HPDE6-E6E7 (cell line): ENCODE measurements around the gene UBE2D4.
"Not testable (repeated sequence)": the region's sequence is repeated elsewhere in the genome, so short reads cannot be mapped to it uniquely, and the experiment has no call there.

Experiments
- DNase-seq: peaks from one replicate; pipeline ENCODE4 v3.0.0; 2011; ENCODE audit warnings: missing footprints; ENCODE audit errors: extremely low spot score

UBE2D4 gene

DNA sequence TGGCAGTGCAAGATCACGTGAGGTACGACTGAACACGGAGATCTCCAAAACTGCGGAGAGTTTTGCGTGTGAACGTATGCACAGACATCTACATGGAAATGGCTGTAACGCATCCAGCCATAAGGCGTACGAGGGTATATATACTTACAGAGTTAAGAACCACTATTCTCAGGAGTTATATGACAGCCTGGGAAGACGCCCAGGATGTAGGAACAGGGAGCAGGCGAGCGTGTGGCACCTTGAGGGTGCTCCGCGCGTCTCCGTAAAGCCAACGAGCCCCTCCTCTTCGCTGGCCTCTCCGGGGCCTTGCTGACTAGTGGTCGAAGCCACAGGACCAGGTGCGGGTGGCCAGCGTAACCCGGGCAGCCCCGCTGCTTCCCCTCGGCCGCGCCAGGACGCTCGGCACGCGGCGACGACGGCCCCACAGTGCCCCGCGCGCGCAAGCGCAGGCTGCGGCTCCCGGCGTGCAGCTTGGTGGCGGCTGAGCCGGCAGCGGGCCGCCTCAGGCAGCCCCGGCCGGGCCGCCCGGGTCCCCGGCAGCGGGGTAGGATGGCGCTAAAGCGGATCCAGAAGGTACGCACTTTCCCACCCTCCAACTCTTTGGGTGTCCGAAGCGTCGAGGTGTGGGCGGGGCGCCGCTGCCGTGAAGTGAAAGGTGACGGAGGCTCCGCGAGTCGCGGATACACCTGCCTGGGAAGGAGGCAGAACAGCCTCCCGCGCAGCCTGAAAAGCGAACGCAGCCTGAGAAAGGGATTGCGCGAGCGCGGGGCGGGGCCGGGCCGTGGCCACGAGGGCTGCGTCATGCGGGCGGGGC, at the start of gene UBE2D4:
UBE2D4 (plus strand) TSS at position 453 of the 814 bp plus-strand sequence; CDS start at position 550, 97 bp downstream.
- DNase-seq: peak; percentile 92

DNA sequence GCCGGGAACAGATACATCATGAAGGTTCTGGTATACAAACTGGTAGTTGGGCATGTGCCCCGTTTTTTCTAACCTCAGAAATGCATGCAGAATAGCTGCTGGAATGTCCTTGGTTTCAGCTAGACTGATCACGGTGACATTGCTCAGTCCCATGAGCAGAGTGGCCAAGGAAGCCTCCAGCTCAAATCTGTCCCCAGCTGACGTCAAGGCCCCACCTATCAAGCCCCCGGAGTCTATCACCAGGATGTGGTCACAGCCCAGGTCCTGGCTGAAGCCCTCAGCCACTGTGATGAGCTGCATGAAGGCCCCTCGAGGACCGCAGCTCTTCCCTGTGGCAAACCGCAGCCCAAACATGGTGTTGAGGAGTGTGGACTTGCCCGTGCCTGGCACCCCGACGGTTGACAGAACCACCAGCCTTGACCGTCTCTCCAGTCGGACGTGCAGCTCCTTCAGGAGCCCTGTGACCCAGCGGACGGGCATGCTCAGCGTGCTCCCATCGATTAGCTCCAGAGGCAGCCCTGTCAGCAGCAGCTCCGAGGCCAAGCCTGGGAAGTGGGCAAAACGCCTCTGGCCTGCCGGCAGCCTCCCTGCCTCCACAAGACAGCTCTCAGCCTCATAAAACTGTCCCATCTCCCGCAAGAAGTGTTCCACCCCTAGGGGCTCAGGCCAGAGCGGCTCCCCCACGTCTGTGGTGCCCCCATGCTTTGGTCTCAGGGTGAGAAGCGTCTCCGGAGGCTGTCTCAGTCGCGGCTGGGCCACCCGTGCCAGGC, 49.1 kb upstream of the UBE2D4 start:
- no peak for DNase-seq

DNA sequence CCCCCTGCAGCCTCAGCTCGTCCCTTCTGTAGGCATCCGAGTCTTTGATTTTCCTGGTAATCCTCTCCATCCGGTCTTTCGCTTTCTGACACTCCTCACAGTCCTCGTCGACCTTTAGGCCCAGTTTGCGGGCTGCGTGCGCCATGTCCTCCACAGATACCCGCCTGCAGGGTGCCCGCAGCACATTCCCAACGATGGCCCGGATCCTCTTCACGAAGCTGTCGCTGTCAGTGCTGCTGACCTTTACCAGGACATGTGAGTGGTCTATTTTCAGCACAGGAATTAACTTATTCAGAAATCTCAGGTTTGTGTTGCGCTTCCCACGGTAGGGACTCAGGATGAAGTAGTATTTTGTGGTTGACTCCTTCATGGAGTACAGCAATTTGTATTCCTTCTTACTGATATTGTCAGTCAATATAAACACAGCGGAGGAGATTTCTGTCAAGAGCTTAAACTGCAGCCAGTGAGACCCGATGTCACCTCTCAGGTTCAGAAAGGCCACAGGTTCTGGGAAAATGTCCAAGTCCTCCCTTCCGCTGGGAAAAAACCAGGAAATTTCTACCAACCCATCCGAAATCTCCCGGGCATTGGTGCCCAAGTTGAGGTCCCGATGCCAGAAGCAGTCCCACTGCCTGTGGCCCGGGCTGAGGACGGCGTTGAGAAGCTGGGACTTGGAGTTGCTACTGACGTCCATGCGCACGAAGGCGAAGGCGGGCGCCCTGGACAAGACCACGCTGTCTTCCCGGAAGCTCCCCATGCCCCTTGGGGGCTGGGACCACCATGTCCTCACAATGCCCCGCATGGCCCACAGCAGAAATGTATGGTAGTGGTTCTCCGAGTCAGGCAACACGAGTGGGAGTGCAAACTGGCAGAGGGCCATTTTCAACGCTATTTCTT, 48.0 kb upstream of the UBE2D4 start:
- DNase-seq: no peak

DNA sequence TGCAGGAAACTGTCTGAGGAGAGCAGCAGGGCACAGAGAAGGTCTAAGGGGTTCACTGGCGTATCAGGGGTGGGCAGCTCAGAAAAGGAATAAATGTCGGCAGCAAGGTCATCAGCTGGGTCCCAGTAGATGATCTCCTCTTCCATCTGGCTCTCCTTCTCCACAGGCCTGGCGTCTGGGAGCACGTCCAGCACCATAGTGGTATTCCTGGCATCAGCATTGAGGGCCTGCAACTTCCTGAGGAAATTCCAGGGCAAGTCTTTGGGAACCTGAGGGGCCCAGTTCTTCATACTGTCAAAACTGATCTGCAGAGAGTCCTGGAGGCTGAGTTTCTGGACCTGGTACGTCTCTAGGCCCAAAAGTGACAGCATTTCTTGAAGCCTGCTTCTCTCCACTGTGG, 47.4 kb upstream of the UBE2D4 start:
- DNase-seq: no peak

DNA sequence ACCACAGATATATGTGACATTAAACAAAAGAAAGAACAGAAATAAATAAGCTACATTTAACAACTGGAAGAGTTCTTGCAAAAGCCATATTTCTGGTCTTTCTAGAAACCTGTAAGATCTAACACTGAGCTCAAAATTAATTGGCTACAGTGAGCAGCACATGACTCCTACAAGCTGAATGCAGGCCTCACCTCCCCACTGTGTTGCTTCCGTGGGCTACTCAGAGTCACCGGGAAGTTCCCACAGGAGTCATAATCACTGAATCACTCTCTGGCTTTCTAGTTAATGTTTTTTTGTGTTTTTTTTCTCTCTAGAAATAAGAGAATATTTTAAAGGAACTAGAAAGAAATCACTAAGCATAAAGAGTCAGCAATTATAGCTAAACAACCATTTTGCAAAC, 46.8 kb upstream of the UBE2D4 start:
- DNase-seq: no peak

DNA sequence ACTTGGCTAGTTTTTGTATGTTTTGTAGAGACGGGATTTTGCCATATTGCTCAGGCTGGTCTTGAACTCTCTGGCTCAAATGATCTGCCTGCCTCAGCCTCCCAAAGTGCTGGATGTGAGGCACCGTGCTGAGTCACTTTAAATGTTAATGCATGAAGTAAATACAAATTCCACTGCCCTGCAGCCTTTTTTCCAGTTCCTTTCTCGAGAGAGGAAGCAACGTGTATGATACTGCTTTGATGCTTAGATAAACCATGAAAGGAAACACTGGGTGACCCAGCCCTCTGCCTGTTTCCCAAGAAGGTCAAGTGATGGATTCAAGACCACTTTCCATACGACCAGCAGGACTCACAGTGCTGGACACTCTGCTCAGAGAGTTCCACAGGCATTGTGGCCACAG, 45.6 kb upstream of the UBE2D4 start:
- DNase-seq: no peak

DNA sequence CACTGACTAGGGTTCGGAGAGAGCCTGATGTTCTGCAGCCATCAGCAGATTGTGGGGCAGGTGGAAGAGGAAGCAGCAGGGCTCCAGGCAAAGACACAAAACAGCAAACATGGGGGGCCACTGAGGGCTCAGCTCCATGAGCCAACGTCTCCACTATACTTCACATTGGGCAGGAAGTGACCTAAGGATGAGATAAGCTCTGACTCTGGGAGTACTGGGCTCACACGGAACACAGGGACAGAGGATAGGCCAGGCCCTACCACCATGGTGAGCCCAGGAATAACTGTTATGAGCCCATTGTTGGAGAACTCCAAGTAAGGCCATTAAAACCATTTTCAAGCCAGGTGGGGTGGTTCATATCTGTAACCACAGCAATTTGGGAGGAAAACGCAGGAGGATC, 42.0 kb upstream of the UBE2D4 start:
- DNase-seq: no peak

DNA sequence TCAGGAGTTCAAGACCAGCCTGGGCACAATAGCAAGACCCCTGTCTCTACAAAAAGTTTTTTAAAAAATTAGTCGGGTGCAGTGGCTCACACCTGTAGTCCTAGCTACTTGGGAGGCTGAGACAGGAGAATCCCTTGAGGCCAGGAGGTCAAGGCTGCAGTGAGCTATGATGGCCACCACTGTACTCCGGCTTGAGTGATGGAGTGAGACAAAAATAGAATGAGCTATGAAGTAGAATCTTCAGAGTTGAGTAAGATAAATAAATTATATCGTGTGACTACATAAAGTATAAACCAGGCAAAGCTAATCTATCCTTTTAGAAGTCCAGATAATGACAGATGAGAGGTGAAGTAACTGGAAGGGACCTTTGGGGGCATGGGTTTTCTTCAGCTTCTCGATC, 41.6 kb upstream of the UBE2D4 start:
- DNase-seq: no peak

DNA sequence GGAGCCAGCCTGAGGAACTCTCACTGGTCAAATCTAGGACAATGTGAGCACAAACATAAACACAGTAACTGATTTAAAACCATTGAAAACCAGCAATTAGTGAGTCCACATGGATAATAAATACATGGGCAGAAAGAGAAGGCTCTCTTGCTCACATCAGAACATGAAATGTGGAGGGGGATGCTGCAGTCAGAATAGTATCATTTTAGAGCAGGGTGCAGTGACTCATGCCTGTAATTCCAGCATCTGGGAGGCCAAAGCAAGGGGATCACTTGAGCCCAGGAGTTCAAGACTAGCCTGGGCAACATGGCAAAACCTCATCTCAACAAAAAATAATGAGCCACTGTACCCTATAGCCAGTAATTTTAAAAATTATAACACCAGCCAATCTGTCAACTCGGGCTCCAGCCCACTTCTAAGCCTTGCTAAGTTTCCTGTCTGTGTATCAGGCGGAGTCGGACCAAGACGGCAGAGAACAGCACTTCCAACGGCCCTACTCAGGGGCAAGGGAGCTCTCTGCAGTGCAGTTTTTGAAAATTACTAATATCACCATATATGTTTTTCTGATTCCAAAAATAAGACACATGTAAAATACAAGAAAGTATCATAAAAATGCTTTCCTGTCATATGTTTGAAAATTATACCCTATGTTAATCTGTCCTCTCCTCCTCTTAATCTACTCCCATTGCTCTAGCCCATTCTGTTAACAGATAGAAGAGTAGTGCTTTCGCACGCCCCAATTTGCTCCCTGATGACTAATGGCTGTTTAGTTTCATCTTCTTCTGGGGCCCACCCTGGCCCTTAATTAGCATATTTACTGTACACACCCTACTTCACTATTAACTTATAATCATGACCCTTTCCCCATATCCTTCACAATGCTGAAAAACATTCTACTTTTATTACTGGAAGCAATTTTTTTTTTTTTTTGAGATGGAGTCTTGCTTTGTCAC, 37.0 kb upstream of the UBE2D4 start:
- DNase-seq: no peak

DNA sequence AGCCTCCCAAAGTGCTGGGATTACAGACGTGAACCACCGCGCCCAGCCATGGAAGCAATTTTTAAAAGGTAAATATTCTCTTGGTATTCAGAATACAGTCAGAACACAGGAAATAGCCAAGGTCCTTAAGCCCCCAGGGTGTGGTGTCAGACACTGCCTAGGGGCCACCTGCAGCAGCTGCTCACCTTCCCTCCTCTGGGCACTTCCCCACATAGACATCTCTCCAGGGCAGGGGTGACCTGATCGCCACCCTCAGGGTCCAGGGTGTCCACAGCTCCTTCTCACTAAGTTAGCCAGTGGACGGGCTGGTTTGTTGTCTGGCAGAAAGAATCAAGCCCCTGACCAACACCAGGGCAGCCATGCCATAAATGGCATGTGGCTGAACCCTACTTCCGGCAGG, 35.8 kb upstream of the UBE2D4 start:
- no peak for DNase-seq

DNA sequence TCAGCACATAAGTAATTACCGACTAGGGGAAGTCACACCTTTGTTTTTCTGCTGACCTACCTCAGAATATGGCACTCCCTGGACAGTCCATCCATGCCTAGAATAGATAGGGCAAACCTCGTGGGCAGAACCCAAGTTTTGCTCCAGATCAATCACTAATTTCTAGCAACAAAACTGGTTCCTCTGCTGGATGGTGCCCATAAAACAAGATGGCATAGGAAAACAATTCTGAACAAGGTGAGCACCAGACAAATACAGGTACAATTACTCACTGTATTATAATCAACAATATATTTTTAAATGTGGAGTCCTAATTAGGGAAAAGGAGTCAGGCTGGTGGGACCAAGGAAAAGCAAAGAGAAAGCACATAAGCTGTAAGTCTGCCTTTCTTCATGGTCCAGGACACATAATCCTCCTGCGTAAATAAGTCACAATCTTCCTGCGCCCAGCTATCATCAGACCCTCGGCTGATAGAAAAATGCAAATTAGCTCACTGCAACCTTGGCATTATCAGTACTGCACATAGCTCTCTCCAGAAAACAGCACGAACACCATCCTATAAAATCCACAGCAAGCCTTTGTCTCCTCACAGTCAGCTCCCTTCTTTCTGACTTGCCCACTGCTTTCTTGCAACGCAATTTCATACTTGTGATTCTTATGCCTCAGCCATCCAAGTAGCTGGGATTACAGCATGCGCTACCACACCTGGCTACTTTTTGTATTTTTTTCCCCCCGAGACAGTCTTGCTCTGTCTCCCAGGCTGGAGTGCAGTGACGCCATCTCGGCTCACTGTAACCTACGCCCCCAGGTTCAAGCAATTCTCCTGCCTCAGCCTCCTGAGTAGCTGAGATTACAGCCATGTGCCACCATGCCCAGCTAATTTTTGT, 34.9 kb upstream of the UBE2D4 start:
- DNase-seq: no peak

DNA sequence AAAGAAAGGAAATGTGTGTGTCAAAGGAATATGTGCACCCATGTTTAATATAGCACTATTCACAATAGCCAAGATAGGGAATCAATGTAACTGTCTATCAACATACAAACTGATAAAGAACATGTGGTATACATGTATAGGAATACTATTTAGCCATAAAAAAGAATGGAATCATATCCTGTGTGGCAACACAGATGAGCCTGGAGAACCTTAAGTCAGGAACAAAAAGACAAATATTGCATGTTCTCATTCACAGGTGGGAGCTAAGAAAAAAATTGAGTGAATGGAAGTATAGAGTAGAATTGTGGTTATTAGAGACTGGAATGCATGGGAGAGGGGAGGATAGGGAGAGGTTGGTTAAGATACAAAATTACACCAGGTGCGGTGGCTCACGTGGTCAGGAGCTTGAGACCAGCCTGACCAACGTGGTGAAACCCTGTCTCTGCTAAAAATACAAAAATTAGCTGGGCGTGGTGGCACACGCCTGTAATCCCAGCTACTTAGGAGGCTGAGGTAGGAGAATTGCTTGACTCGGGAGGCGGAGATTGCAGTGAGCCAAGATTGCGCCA, 30.3 kb upstream of the UBE2D4 start:
- DNase-seq: no peak

DNA sequence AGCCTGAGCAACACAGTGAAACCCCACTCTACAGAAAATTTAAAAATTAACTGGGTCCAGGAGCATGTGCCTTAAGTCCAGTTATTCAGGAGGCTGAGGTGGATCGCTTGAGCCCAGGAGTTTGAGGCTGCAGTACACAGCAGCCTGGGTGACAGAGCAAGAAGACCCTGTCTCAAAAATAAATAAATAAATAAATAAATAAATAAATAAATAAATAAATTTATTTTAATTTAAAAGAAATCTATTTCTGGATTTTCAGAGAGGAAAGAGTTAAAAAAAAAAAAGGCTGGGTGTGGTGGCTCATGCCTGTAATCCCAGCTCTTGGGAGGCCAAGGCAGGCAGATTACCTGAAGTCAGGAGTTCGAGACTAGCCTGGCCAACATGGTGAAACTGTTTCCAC, 27.7 kb upstream of the UBE2D4 start:
- not testable (repeated sequence) for DNase-seq

DNA sequence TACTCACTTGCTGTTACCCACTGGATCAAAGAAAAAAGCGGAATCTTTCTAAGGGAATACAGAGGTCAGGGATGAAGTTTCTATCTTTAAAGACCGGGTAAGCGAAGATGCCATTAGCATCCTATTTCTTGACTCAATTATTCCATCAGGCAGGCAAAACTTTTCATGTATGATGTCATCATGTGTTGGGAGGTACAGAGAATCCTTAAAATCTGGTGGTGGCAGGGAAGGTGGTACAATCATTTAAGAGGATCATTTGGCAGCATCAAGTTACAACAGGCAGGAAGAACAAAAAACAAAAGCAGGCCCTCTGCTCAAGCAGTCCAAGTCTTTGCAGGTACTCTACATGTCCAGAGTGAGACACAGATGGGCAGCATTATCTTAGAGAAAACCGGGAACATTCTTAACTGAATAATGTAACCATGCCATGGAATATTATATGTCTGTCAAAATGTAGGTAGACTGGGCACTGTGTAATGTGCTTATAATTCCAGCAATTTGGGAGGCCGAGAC, 23.6 kb upstream of the UBE2D4 start:
- no peak for DNase-seq

DNA sequence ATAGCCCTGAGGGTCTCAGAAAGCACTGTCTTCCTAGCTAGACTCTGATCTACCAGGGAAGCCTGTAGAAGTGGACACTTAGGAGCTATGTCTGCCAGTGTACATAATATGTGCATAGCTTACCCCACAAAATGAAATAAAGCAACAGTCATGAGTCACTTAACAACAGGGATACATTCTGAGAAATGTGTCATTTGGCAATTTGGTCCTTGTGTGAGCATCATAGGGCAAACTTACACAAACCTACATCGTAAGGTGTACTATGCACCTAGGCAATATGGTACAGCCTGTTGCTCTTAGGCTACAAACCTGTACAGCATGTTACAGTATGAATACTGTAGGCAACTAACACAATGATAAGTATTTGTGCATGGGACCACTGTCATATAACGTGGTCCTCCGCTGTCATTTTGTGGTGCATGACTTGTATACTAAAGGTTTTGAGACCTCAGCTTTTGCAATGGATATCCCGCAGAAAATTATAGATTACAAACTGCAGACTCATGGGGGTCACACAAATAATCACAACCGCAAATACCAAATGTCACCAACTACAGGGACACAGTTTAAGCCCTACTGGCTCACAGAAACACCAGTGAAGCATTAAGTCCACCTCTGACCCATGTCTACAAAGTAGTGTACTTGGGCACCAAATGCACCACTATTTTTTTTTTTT, 21.6 kb upstream of the UBE2D4 start:
- DNase-seq: no peak

DNA sequence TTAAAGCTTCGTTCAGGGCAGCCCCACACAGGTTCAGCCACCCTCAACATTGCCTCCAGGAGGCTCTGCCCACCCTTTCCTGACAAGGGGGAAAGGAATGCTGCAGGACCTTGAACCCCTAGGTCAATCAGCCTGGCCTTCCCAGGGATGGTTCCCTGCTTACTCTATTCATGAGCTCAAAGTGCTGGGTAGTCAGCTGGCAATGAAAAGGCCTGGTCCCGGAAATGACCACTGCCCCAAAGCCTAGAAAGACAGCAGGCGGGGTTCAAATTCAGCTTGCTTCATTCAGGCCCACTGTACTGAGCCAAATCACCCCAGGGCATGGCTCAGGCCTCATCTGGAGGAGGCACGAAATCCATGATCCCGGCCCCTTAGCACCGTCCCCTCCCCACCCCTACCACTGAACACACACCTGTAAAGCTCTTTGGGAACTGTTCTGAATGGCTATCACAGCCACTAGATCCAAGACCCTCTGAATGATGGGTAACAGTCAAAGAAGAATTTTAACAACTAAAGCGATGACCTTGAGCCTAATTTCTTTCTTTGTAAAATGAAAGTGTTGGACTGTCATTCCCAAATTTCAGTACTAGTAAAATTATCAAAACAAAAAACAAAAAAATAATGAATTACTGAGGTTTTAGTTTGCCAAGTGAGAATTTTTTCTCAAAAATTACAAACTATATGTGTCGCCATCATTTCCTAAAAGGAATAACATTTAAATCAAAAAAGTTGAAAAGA, 20.9 kb upstream of the UBE2D4 start:
- DNase-seq: peak; percentile 48

DNA sequence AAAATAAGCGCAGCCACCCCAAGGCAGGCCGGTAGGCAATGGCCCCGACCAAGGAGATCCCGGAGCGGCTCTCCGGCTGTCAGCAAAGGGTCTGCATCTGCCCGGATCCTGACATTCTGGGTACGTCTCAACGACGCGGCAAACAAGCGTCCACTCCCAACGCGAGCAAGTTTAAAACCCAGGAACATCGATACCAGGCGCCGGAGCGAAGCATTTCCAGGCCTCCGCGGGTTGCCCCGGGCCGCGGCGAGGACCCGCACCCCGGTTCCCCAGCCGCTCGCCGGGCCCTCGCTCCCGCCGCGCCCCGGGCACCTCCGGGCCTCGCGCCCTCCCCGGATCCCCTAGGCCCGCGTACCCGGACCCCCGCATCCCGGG, 20.3 kb upstream of the UBE2D4 start:
- peak; percentile 17 for DNase-seq

DNA sequence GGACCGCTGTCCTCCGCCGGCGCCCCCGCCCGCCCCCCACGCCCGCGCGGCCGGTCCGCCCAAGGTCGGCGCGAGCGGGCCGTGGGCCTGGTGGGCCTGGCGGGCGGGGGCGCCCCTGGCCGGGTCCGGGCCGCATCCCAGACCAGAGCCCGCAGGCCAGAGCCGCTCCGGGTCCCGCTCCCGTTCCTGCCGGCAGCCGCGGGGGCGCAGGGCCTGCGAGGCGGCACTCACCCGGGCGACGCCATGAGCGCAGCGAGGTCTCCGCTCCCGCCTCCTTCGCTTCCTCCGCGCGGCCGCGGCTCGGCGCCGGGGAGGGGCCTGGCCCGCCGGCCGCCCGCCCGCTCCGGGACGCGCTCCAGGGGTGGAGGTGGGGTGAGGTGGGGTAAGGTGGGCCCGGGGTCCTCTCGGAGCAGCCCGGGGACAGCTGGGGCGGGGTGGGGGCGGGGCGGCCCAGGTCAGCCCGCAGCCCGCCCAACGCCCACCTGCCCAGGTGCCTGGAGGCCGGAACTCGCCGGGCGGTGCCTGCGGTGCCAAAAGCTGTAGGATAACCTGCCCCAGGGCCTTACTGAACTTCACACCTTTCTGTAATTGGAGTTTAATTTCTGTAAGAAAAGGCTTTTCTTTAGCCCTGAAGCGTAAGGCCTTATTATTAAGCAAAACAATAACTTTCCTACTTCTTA, 19.8 kb upstream of the UBE2D4 start, which contains the start of gene URGCP:
URGCP (minus strand) TSS at position 266 of the 680 bp plus-strand sequence; CDS start at position 245, 21 bp downstream.
- peak; percentile 57 for DNase-seq
